Lower lobe of right lung (tissue), 2 donors: ENCODE data around the gene NOS1AP. TPM values are rescaled to one million over a fixed set of nuclear protein-coding genes. Genes with fewer than 3 reads are reported as not detected.

Experiments
- ATAC-seq, 2 donors: fragments of 200-7000 bp; cut with Tn5 transposase; one replicate each; pipeline ENCODE4 v1.9.1; 2020 to 2022; ENCODE audit warnings: mild to moderate bottlenecking in 2 of 2, moderate library complexity in 2 of 2
- DNase-seq: peaks from one replicate; pipeline ENCODE4 v3.0.0-alpha.2; 2020
- H3K27ac ChIP-seq: fragments of 200-600 bp; one replicate; pipeline ENCODE4 v1.8.0; 2022
- H3K27me3 ChIP-seq: fragments of 200-600 bp; one replicate; pipeline ENCODE4 v1.8.0; 2022; ENCODE audit warnings: low read depth
- H3K36me3 ChIP-seq: fragments of 200-600 bp; one replicate; pipeline ENCODE4 v1.8.0; 2022; ENCODE audit warnings: mild to moderate bottlenecking
- H3K4me1 ChIP-seq: fragments of 200-600 bp; one replicate; pipeline ENCODE4 v1.8.0; 2022
- H3K4me3 ChIP-seq: fragments of 200-600 bp; one replicate; pipeline ENCODE4 v1.8.0; 2022; ENCODE audit warnings: mild to moderate bottlenecking
- H3K9me3 ChIP-seq: fragments of 200-600 bp; one replicate; pipeline ENCODE4 v1.8.0; 2022
- CTCF ChIP-seq: fragments of 200-600 bp; IDR thresholded peaks from one replicate; pipeline ENCODE4 v1.8.0; 2022; ENCODE audit warnings: antibody characterized with exemption, mild to moderate bottlenecking
- intact Hi-C: fragments of 100-400 bp; cut with DNase I; formaldehyde crosslinking; loops from one replicate; pipeline ENCODE4 v1.11.0; 2022
- total RNA-seq: library from RNA; stranded (reverse); fragmentation: NEBNext Ultra II Directional; extraction: Animal tissue kit (Norgen Biotek cat#: 25700); gene quantifications from one replicate; pipeline ENCODE4 v1.2.1, GENCODE V29; 2021
- donor health status: DM: no; HTN: yes; CAD: no; lungs with severe emphysema.

NOS1AP gene
- total RNA-seq, 1 donor from 2014 or later, result 3.6 TPM

- no peaks in the 10 kb centered on the region for H3K9me3 ChIP-seq
- no peaks in the 10 kb centered on the region for H3K4me1 ChIP-seq
- no peak overlapping the region for H3K27ac ChIP-seq
- H3K27me3 ChIP-seq, result no peaks in the 10 kb centered on the region
- ATAC-seq (no peak), DNase-seq (no peak)
- intact Hi-C loops, result no loop called here
- H3K36me3 ChIP-seq, result no peaks in the 10 kb centered on the region
- no peak overlapping the region for H3K4me3 ChIP-seq
- no peak for TF ChIP-seq CTCF
These were observed 302.9 kb downstream of the NOS1AP start for GRCh38 chr1:162372159-162373071.

GRCh38 chr1:162373072-162373427 is 303.6 kb downstream of the NOS1AP start:
- no peak overlapping the region for H3K4me3 ChIP-seq
- no peak for TF ChIP-seq CTCF
- intact Hi-C loops, result no loop called here
- H3K36me3 ChIP-seq, result no peaks in the 10 kb centered on the region
- H3K27me3 ChIP-seq, result no peaks in the 10 kb centered on the region
- H3K9me3 ChIP-seq, result no peaks in the 10 kb centered on the region
- no peak for ATAC-seq
- H3K4me1 ChIP-seq, result no peaks in the 10 kb centered on the region
- no peak for DNase-seq
- H3K27ac ChIP-seq, result no peak overlapping the region

GRCh38 chr1:162373541-162374260 is 304.2 kb downstream of the NOS1AP start:
- no peaks in the 10 kb centered on the region for H3K4me1 ChIP-seq
- H3K9me3 ChIP-seq, result no peaks in the 10 kb centered on the region
- no peak for TF ChIP-seq CTCF
- H3K4me3 ChIP-seq, result no peak overlapping the region
- H3K36me3 ChIP-seq, result no peaks in the 10 kb centered on the region
- no peaks in the 10 kb centered on the region for H3K27me3 ChIP-seq
- peak overlapping the region; percentile 25 for H3K27ac ChIP-seq
- intact Hi-C loops, result no loop called here
- peak; percentile 88 for ATAC-seq
- DNase-seq, result peak; percentile 61

- H3K9me3 ChIP-seq, result no peaks in the 10 kb centered on the region
- TF ChIP-seq CTCF, result no peak
- H3K4me3 ChIP-seq, result no peak overlapping the region
- H3K4me1 ChIP-seq, result no peaks in the 10 kb centered on the region
- no peak for ATAC-seq
- no peak overlapping the region for H3K27ac ChIP-seq
- no peaks in the 10 kb centered on the region for H3K36me3 ChIP-seq
- DNase-seq, result no peak
- intact Hi-C loops, result no loop called here
- H3K27me3 ChIP-seq, result no peaks in the 10 kb centered on the region
These were observed 304.9 kb downstream of the NOS1AP start for GRCh38 chr1:162374406-162374805.

GRCh38 chr1:162375463-162375862 is 306.0 kb downstream of the NOS1AP start:
- intact Hi-C loops, result no loop called here
- no peak overlapping the region for H3K4me3 ChIP-seq
- DNase-seq (no peak), ATAC-seq (no peak)
- TF ChIP-seq CTCF, result no peak
- H3K36me3 ChIP-seq, result no peaks in the 10 kb centered on the region
- no peaks in the 10 kb centered on the region for H3K9me3 ChIP-seq
- H3K27me3 ChIP-seq, result no peaks in the 10 kb centered on the region
- no peaks in the 10 kb centered on the region for H3K4me1 ChIP-seq
- no peak overlapping the region for H3K27ac ChIP-seq
